ENCODE measurements around the gene S1PR4.
"Not testable (repeated sequence)": the region's sequence is repeated elsewhere in the genome, so short reads cannot be mapped to it uniquely, and the experiment has no call there.

S1PR4 gene

GRCh38 chr19:3220576-3220975, 42.0 kb downstream of the S1PR4 start:
- DNase-seq (ENCODE audit: low read depth in 2 of 2): no peak

- DNase-seq (ENCODE audit: low read depth in 2 of 2): not testable (repeated sequence)
Observed at GRCh38 chr19:3221576-3221975, 43.0 kb downstream of the S1PR4 start.

GRCh38 chr19:3222709-3223108, 44.1 kb downstream of the S1PR4 start:
- no peak for DNase-seq (ENCODE audit: low read depth in 2 of 2)

GRCh38 chr19:3224346-3225168, 46.0 kb downstream of the S1PR4 start, which contains the start of gene CELF5:
TSS of gene CELF5 (plus strand) at chr19:3224661. CDS start at chr19:3224740, 79 bp downstream.
- DNase-seq (ENCODE audit: low read depth in 2 of 2): peak; percentile 32 to 39

- no peak for DNase-seq (ENCODE audit: low read depth in 2 of 2)
Observed at GRCh38 chr19:3225169-3225485, 46.6 kb downstream of the S1PR4 start.

- no peak for DNase-seq (ENCODE audit: low read depth in 2 of 2)
Observed at GRCh38 chr19:3225677-3226093, 47.1 kb downstream of the S1PR4 start.

GRCh38 chr19:3227054-3227626, 48.6 kb downstream of the S1PR4 start:
- no peak for DNase-seq (ENCODE audit: low read depth in 2 of 2)

GRCh38 chr19:3229346-3229743, 50.8 kb downstream of the S1PR4 start:
- DNase-seq (ENCODE audit: low read depth in 2 of 2): no peak

Measured in stimulated activated CD4-positive, alpha-beta T cell treated with anti-CD3 and anti-CD28 coated beads, Interleukin-4, amount 100 ng/mL, for 48 hours (primary cell).